HG03571 (cell line): ENCODE data around the gene SLC7A8.

ENCODE experiments used
- ATAC-seq: cut with Tn5 transposase; IDR thresholded peaks from one replicate; pipeline ENCODE4 v1.9.1; 2021; ENCODE audit not compliant: unreplicated experiment

Gene SLC7A8

GRCh38 chr14:23159532-23159931, 23.9 kb downstream of the SLC7A8 start:
- no peak for ATAC-seq

- no peak for ATAC-seq
Observed at GRCh38 chr14:23158779-23159178, 24.7 kb downstream of the SLC7A8 start.

GRCh38 chr14:23154964-23155587, 28.4 kb downstream of the SLC7A8 start:
- ATAC-seq = no peak

DNA sequence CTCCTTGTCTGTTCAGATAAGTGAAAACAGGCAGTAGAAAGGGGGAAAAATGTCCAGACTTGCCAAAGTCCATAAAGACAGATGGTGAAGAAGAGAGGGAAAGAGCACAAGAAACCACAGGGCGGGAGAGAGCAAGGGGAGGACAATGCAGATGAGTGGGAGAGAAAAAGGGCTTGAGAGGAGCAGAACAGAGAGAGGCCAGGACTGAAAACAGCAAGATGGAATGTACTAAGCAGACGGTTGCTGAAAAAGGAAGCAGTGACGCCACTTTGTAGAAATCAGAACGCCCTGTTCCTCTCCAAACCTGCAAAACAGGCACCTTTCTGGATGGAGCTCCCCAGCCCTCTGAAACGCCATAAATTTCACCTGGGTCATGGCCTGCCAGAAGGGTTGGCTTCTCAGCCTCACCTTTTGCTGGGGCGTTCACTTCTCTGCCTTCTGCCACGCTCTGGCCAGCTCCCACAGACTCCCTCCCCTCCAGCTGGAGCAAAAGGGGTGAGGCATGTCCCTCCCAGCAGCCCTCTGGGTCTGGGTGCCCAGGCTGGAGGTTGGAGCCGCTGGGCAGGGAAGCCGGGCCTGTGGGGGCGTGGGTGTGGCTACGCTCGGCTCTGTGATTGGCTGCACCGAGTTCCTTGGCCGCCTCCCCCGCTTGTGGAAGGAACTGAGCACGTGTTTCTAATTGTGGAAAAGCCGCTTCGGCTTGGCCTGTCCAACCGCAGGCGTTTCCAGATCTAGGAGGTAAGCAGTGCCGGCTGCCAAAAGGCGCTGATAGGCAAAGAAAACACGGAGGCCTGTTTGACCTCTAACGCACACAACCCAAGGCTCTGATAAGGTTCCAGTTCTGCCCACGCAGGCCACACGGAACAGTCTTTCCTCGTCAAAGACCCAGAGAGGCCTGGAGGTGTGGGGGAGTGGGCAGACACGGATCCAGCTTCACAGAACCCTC, 29.3 kb downstream of the SLC7A8 start:
- no peak for ATAC-seq

DNA sequence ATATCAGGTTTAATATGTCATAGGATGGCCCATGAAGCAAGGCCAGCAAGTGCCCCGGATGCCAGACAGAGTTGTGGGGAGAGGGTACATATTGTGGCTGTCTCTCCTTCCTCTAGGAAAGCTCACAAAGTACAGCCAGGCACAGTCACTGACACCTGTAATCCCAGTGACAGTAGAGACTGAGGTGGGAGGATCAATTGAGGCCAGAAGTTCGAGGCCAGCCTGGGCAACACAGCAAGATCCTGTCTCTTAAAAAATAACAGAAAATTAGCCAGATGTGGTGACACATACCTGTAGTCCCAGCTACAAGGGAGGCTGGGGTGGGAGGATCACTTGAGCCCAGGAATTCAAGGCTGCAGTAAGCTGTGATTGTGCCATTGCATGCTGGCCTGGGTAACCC, 32.1 kb downstream of the SLC7A8 start:
- no peak for ATAC-seq

DNA sequence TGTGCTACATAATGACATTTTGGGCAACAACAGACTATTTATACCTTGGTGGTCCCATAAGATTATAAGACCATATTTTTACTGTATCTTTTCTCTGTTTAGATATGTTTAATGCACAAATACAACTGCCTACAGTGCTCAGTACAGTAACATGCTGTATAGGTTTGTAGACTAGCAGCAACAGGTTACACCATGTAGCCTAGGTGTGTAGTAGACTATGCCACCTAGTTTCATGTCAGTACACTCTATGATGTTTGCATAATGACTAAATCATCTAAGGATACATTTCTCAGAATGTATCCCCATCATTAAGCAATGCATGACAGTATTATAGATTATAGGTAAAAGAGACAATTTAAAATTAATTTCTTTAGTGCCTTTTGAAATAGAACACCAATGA, 33.7 kb downstream of the SLC7A8 start:
- ATAC-seq = no peak

DNA sequence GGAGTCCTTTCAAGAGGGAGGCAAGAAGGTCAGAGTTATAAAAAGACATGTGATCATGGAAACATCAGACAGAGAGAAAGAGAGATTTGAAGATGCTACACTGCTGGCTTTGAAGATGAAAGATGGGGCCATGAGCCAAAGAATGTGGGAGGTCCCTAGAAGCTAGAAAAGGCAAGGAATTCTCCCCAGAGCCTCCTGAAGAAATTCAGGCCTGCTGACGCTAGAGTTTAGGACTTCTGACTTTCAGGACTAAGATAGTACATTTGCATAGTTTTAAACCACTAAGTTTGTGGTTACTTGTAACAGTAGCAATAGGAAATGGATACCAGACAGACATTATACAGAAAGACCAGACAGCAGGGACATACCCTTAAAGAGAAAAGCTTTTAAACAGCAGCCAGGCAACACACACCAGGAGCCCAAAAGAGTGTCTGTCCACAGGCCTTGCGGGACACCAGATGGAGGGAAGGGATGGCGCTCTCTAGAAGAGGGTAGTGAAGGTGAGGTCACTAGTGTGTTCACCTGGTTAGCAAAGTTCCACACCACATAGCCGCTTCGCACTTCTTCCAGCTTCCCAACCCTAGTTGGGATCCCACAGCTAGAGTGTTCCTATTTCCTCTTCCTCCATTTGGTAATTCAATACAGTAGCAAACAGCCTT, 34.7 kb downstream of the SLC7A8 start:
- ATAC-seq = no peak

DNA sequence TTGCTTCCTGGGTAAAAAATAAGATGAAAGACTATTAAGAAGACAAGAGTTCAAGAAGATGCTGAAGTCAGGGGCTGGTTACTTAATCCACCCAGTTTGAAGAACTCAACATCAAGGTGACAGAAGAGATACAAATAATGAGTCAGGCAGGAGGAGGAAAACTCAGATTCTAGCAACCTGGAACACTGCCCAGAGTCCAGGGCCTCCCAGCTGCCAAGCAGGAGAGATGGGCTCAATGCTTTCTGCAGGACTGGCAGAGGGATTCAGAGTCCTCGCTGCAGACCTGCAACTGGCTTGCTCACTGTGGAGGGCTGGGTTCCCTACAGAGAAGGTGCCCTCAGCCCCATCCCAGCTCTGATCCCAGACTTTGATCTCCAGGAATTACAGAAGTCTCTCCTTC, 35.8 kb downstream of the SLC7A8 start:
- no peak for ATAC-seq

DNA sequence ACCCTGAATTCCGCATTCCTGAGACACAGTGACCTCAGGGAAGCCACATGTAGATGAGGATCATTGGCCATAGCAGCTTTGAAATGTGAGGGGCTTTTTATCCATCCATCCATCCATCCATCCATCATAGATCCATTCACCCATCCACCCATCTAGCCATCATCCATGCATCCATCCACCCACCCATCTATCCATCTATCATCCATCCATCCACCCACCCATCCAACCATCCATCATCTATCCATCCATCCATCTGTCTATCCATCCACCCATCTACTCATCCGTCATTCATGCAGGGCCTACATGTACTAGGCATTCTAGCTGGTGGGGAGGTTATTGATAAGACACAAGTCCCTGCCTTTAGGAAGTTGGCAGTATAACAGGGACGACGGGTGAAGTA, 36.5 kb downstream of the SLC7A8 start:
- ATAC-seq = no peak

GRCh38 chr14:23146351-23146910, 37.0 kb downstream of the SLC7A8 start:
- no peak for ATAC-seq

- ATAC-seq = no peak
Observed at GRCh38 chr14:23145794-23146350, 37.6 kb downstream of the SLC7A8 start.

DNA sequence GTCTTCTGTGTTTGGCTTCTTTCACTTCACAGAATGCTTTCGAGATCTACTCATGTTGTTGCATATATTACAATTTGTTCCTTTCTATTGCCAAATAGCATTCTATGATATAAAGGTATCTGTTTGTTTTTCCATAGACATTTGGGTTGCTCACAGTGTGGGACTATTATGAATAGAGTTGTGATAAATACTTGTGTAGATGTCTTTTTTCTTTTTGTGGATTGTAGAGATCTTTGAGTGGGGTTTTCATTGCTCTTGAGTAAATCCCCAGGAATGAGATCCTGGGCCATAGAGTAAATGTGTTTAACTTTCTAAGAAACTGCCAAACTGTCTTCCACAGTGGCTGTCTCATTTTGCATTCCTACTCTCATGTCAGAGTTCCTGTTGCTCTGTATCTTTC, 39.5 kb downstream of the SLC7A8 start:
- ATAC-seq = no peak

DNA sequence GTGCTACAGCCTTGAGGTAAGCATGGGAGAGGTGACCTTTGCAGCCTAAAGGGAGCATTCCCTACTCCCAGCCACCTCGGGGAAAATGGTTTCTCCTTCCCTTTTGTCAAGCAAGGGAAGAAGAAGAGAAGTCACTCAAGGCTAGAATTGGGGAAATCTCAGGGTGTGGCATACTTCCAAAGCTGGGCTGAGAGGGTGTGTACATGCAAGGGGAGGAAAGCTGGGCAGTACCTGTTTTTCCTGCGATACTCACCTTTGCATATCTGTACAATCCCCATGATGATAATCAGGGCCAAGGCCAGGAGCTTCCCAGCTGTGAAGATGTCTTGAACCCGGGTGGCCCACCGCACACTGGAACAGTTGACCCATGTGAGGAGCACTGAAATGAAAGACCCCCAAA, 40.6 kb downstream of the SLC7A8 start:
- ATAC-seq = no peak

DNA sequence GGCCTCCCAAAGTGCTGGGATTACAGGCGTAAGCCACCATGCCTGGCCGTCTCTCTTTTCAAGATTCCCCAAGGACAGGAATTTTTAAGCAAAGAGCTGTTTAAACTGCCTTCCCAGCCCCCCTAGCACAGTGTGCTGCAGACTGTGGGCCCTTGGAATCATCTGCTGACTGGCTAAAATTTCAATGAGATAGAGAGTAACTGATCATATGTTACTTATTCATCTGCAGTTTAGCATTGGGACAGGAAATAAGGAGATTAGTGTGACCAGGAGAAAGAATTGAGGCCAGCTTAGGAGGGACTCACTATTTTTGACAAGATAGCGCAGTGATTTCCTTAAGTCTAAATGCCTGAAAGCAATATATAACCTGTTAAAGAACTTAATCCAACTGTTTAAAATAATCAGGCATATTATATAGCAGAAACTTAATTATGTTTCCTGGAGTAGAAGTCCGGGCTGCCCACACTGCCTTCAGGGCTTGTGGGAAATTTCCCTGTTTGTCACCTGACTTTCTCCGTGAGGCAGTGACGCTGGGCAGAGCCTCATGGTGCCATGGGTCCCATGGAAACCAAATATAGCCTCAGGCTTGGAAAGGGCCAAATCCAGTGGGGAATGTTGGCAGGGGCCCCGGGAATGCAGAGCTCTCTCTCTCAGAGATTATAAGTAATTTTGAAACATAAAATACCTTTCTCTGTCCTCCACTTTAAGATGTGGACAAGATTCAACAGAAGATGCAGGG, 41.6 kb downstream of the SLC7A8 start:
- ATAC-seq = no peak

GRCh38 chr14:23140371-23140770, 43.1 kb downstream of the SLC7A8 start:
- no peak for ATAC-seq

- no peak for ATAC-seq
Observed at GRCh38 chr14:23139874-23140273, 43.6 kb downstream of the SLC7A8 start.

DNA sequence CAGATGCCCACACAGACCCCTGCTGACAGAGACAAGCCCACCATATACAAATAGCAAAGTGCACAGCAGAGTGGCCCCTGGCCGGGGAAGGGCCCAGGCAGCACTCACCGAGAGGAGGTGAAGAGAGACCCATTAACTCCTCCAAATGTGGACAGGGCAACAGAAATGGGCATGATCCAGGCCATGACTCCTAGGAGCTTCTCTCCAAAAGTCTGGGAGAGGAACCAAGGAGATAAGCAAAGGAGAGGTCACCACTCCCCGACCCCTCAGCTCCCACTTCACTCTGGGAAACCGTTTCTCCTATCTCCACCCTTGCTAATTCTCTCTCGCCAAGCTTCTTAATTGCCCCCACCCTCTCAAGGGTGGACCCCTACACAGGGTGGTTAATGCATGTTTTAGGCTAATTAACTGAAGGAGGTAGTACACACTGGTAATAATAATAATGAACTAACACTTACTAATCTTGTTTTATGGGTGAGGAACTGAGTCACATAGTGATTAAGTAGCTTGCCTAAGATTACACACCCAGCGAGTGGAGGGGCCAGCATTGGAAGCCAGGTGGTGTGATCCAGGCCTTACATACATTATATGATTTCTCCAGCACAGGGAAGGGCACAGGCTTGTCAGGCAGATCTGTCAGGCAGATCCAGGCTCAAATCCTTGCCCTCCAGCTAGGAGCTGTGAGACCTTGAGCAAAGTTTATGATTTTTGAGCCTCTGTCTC, 45.5 kb downstream of the SLC7A8 start:
- ATAC-seq = no peak

GRCh38 chr14:23137192-23137812, 46.2 kb downstream of the SLC7A8 start:
- ATAC-seq = no peak

GRCh38 chr14:23136566-23137133, 46.8 kb downstream of the SLC7A8 start:
- ATAC-seq = no peak
